GM08714 (cell line): Measurements from ENCODE around the gene ZNF503.
A peak's percentile ranks its signal among the peaks of the same experiment; 100 is the strongest.

Source experiments
- H3K4me3 ChIP-seq: fragments of 200-500 bp; sonication (Bioruptor generic); 2 replicates; pipeline ENCODE4 v1.5.1; 2014; ENCODE audit warnings: mild to moderate bottlenecking, low read length, inconsistent platforms
- ZNF274 ChIP-seq: IDR thresholded peaks from 2 replicates; pipeline ENCODE4 v1.6.1; 2012; ENCODE audit warnings: mild to moderate bottlenecking, low read depth, low read length

The ZNF503 gene

DNA sequence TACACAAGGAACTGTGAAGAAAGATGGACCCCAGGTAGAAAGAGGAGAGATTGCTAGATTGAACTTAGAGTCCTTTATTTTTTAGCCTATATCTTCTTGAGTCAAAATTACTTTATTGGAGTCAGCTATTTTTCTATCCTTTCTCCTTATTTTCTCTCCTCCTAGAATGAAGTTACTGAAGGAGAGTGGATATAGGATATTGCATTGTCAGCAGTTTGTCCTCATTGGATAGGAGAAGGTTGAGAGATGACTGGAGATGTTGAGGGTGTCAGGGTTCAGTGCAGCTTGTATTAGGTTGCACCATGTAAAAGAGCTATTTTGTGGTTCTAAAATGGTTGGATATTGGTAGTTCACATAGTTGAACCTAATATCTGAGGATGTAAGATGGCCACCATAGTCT lies 35.3 kb upstream of the ZNF503 start:
- TF ChIP-seq ZNF274 = no peak
- no peak overlapping the region for H3K4me3 ChIP-seq

DNA sequence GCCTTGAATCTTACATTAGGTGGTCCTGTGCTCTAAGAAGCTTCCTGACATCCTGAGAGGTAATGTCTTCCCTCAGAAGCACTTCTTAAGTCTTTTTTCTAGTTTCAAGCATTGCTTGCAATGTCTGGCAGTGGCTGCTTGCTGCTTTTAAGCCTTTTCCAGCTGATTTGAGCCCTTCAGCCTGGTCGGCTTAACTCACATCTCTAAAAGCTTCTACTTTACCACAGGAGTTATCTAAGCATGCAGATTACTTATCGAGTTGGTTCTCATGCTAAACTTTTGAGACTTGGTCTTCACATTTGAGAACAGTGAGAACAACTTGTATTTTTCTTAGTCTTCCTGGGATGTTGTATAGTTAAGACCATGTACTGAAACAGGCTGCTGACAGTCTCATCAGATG lies 33.7 kb upstream of the ZNF503 start:
- TF ChIP-seq ZNF274 = no peak
- H3K4me3 ChIP-seq = no peak overlapping the region

DNA sequence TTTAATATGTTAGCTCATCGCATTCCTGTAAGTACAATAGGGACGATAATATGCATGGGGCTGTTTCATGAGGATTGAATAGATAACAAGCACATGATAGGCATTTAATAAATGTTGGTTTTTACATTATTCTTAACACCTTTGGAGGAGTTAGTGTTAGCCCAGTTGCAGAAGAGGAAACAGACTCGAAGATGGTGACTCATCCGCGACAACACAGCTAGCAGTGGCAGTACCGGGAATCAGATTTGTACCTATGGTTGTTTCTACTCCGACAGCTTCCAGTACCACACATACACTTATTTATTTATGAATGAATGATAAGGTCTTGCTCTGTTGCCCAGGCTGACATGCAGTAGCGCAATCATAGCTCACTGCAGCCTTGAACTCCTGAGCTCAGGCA lies 32.7 kb upstream of the ZNF503 start:
- no peak for TF ChIP-seq ZNF274
- H3K4me3 ChIP-seq = no peak overlapping the region

DNA sequence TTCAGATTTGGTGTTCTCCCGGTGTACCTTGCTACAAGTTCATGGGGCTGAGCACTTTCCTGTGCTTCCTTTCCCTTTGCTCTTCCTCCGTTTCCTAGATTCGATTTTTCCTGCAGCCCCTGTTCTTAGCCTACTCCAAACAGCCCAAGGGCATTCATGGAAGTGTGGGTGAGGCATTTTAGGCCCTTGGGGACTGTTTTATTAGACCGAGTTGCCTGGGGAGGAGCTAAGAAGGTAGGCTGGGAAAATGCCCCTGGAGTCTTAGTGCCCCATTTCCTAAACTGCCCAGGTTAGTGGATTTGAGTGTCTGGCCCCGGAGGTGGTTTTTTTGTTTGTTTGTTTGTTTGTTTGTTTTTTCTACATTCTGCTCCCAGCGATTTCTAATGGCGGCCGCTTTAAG lies 31.7 kb upstream of the ZNF503 start:
- H3K4me3 ChIP-seq = no peak overlapping the region
- TF ChIP-seq ZNF274 = no peak

DNA sequence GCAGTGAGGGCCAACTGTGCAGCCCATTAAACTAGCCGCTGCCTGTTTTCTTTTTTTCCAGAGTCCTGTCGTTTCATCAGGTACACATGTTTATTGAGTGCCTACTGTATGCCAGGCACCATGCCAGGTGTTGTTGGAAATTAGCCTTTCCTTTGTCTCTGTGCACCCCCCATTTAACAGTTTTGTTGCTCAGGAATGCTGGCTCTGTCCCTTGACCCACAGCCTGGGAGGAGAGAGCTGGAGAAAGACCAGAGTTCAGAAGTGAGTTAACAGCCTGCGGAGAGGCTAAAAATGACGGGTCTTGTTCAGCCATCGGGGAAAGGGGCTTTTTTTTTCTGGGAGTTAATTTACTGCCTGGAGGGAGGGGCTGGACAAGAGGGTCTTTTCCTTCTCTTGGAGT lies 31.2 kb upstream of the ZNF503 start:
- H3K4me3 ChIP-seq = no peak overlapping the region
- no peak for TF ChIP-seq ZNF274

DNA sequence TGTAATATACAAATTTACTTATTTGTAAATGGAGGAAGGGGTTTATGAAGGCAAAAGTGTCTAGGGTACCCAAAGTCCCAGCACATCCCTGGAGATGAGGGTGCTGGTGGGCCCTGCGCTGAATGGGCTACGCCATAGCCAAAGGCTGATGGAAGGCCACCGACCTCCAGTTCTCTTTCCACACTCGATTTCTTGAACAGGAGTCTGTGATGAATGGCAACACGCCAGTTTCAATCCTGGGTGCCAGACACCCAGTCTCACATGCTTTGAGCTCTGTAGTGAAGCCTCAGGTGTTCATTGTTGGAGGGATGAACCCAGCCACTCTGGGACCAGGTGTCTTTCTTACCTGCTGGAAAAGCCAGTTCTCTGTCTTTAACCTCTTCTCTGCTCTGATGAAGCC lies 30.6 kb upstream of the ZNF503 start:
- TF ChIP-seq ZNF274 = no peak
- H3K4me3 ChIP-seq = no peak overlapping the region; the same call in 1 of the 2 replicates

DNA sequence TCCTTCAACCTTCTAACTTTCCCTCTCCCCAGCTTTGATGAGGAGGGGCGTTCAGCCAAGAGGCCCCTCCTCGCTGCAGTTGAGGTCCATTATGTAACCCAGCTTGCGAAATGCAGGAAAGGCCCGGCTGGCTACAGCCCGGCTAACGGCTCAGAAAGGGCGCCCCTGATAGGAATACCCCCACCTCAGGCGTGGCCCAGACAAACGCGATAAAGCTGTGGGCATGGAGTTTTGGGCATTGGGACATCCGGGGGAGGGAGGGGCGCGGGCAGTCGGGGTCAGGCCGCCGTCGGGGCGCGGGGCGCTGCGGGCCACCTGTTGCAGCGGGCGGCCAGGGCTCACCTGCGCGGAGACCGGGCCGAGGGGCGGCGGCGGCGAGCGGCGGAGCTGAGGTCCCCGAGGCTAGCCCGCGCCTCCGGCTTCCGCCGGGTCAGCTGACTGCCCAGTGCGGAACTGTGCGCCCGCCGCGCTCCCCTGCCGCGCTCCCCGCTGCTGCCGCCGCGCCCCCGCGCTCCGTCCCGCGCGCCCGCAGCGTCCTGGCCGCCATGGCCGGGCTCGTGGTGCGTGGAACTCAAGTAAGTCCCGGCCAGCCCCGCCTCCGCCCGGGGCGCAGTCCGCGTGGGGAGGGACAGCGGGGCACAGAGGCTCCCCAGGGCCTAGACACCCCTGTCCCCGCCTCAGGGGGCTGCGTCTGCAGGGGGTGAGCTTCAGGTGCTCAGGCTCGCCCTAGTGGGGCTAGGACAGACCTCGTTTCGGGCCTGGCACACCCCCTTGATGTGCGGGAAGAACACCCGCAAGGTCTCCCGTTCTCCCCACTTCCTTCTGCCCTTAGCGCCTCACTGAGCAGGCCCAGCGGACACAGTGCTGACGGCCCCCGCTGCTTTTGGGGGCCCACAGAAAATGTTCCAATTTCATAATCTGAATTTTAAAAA lies 29.9 kb upstream of the ZNF503 start, which contains the start of gene LRMDA:
Gene LRMDA (plus strand): TSS at position 445 of the 932 bp plus-strand sequence.
- H3K4me3 ChIP-seq = peak within 1 kb of the TSS; percentile 38; the same call in 1 of the 2 replicates
- no peak for TF ChIP-seq ZNF274

DNA sequence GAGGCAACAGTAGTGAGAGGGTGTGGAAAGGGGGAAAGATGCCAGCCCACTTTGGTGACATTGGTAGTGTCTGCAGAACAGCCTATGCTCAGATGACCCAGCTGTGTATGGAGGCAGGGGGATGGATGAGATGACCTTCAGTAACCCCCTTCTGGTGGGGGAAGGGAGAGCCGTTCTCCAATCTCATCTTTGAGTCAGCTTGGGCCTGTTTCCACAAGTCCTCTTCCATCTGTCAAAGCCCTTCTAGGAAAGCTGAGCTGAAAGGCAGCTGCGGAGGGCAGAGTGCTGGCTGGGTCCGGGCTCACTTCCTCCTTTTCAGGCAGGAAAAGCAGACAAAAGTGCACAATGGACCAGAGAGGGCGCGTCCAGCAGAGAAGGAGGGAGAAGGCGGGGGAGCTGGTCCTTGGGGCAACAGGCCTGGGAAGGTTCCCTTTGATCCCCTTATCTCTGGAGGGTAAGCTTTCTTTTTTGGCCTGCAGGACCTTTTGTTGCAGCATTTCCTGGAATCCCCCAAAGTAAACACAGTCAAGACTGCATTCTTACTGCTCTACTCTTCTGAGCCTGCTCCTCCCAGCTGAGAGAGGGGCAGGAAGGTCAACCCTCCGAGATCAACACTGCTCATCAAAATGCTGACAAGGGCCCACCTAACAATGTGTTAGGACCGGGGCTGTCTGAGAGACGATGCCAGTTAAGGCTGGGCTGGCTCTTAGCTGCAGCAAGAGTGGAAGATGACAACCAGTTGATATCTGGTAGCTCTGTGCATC lies 28.6 kb upstream of the ZNF503 start:
- H3K4me3 ChIP-seq = no peak overlapping the region
- TF ChIP-seq ZNF274 = no peak

DNA sequence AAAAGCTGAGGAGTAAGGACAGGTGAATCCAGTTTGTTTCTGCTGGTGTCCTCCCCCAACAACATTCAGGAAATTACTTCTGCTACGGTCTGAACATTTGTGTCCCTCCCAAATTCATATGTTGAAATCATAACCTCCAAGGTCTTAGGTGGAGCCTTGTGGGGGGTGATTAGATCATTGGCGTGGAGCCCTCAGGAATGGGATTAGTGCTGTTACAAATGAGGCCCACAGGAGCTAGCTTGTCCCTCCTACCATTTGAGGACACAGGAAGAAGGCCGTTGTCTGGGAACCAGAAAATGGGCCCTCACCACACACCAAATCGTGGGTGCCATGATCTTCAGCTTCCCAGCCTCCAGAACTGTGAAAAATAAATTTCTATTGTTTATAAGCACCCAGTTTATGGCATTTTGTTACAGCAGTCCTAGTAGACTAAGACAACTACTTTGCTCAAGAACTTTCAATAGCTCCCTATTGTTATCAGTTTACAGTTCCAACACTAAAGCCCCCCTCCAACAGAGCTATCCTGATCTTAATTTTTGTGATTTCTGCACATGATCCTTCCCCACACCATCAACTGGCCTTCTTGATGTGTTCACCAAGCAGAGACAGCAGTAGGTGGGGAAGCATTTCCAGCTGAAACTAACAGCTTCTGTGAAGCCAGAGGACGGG lies 27.7 kb upstream of the ZNF503 start:
- no peak overlapping the region for H3K4me3 ChIP-seq
- no peak for TF ChIP-seq ZNF274

DNA sequence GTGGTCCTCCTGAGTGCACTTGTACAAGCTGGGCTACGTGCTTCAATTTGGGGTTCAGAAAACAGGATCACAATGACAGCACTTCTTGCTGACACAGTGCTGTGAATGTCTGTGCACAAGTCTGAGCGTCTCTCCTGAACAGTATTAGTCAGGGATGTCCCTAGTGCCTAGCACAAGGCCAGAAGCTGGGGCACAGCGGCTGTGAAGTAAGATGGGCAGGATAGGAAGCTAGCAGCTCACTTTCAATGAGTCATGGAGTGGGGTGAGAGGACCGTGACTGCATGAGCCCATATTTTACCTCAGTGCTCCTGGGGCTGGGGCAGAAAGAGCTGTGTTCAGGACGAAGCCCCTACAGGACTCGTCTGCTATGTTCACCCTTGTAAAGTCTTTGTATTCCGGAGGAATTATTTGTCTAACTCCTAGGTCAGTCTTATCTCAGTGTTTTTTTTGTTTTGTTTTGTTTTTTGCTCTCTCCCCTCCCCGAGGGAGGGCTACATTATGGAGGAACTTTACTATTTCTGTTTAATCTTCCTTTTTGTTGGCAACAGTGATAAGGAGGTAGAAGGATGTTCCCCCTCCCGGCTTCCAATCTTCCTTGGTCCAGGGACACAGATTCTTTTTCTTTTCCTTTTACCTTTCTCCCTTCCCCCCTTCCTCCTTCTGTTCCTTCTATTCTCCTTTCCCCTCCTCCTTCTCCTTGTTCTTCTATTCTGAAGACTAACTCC lies 27.0 kb upstream of the ZNF503 start:
- no peak overlapping the region for H3K4me3 ChIP-seq

DNA sequence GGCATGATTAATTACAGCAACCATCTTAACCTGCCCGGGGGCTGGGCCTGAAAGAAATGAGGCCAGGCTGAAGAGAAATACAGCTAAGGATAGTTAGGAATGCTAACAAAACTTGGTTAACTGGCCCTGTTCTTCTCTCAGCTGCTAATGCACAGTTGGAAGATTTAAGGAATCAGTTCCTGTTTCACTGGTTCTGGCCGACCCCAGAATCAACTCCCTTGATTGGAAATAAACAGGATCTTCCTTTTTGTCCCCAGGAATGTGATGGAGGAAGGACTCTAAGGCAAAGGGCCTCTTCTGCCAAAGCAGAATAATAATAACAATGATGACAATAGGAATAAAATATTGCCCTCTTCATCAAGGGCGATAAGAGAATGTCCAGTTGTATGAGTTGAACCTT lies 26.4 kb upstream of the ZNF503 start:
- no peak overlapping the region for H3K4me3 ChIP-seq
- no peak for TF ChIP-seq ZNF274

More for the DNA sequence above, 27.0 kb upstream of the ZNF503 start:
- TF ChIP-seq ZNF274 = no peak

DNA sequence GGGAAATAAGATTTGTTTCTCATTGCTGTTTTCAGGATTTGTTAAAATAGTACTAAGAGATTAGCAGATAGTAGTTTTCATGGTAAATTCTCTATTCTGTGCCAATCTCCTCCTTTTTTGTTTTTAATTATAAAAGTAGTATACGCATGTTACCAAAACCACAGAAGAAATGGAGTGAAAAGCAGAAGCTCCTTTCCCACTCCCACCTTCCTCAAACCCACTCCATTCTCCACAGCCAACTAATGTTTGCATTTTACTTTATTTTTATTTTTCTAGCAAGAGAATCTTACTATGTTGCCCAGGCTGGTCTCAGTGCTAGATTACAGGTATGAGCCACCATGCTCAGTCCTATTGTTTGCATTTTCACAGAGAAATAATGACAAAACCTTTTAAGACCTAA lies 25.3 kb upstream of the ZNF503 start:
- H3K4me3 ChIP-seq = no peak overlapping the region
- no peak for TF ChIP-seq ZNF274

DNA sequence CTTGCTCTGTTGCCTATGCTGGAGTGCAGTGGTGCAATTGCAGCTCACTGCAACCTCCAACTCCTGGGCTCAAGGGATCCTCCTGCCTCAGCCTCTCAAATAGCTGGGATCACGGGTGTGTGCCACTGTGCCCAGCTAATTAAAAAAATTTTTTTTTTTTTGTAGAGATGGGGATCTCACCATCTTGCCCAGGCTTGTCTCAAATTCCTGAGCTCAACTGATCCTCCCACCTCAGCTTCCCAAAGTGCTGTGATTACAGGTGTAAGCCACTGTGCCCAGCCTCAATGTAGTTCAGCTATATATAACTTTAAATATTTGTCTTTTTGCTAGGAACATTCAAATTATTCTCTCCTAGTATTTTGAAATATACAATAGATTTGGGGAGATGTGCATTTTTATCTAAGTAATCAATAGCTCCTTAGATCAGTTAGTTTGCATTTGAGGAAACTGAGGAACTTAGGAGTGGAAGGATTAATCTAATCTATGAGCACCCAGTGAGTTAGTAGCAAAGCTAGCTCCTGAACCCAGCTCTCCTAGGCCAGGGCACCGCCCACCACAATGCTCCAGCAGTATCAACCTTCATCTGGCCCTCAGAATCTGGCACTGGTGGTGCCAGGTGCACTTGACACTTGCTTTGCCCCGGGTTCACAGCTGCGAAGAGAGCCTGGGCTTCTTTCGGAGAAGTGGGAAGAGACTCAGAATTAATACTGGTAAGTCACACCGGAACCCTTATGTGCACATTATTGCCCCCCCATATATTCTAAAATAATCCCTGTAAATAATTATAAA lies 23.9 kb upstream of the ZNF503 start:
- TF ChIP-seq ZNF274 = no peak
- H3K4me3 ChIP-seq = no peak overlapping the region
